ENCODE measurements around the gene NINJ2.

Gene NINJ2

DNA sequence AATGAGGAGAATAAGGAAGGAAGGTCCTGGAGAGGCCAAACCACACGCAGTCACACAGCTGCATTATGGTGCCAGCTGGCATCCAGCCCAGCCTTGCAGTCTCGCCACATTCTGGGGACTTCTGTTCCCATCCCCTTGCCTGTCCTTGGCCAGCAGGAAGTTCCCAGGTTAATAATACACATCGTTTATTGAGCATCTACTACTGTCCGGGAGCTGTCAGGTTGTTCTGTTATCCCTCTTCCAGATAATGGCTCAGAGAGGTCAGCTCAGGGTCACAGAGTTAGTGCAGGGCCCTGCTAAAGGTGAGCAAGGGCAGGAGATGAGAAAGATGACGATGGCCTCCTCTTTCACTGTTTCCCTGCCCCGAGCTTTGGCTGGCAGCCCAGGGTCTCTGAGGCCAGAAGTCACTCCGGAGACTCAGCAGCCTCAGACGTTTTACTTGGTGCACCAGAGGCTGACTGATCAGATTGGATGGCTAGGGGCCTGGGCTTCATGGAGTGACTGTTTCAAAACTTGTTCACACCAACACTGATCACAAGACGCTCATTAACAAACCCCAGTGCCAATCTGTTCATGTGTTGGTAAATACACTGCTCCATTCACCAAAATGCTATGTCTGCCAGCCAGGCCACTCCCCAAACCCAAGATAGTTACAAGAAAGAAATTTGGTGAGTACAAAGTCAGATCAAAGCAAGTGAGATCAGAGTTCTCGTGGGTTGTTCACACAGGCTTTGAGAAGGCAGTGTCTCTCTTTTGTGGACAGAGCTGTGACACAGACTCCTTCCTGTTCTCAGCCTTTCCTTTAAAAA is 124.3 kb downstream of the NINJ2 start:
- Histone ChIP-seq H2AFZ (ENCODE audit: low read length) (peak overlapping the region; percentile 15; the same call in 1 of the 2 replicates), H3K36me3 (ENCODE audit: insufficient read depth, low read length) (no peaks in the 10 kb centered on the region), H3K9ac (ENCODE audit: low read depth, low read length, poor library complexity, severe bottlenecking) (no peak overlapping the region), H3F3A (ENCODE audit: low read depth) (no peaks in the 10 kb centered on the region), H3K9me3 (ENCODE audit: insufficient read depth, low read depth, low read length) (no peaks in the 10 kb centered on the region), H3K4me1 (ENCODE audit: insufficient read depth, low read length, poor library complexity, severe bottlenecking) (peaks cover 12% of the 10 kb centered on the region), H3K4me2 (ENCODE audit: low read depth, low read length, poor library complexity, severe bottlenecking) (no peak overlapping the region), H3K4me3 (ENCODE audit: low read length, poor library complexity, severe bottlenecking) (no peak overlapping the region), H4K20me1 (ENCODE audit: insufficient read depth, low read length, poor library complexity, severe bottlenecking) (no peaks in the 10 kb centered on the region), H3K9me2 (replicated peaks; ENCODE audit: low read depth, low read length) (no peaks in the 10 kb centered on the region), H3K79me2 (ENCODE audit: insufficient read depth, low read length) (no peaks in the 10 kb centered on the region), H3K27me3 (ENCODE audit: insufficient read depth, low read length, poor library complexity, severe bottlenecking) (no peaks in the 10 kb centered on the region)
- TF ChIP-seq, protein P1, sequence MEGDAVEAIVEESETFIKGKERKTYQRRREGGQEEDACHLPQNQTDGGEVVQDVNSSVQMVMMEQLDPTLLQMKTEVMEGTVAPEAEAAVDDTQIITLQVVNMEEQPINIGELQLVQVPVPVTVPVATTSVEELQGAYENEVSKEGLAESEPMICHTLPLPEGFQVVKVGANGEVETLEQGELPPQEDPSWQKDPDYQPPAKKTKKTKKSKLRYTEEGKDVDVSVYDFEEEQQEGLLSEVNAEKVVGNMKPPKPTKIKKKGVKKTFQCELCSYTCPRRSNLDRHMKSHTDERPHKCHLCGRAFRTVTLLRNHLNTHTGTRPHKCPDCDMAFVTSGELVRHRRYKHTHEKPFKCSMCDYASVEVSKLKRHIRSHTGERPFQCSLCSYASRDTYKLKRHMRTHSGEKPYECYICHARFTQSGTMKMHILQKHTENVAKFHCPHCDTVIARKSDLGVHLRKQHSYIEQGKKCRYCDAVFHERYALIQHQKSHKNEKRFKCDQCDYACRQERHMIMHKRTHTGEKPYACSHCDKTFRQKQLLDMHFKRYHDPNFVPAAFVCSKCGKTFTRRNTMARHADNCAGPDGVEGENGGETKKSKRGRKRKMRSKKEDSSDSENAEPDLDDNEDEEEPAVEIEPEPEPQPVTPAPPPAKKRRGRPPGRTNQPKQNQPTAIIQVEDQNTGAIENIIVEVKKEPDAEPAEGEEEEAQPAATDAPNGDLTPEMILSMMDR (conservative IDR thresholded peaks at IDR 0.05; ENCODE audit: low read length), result no peak
- no peak for TF ChIP-seq EZH2phosphoT487 (IDR thresholded peaks at IDR 0.05; ENCODE audit: borderline replicate concordance)

DNA sequence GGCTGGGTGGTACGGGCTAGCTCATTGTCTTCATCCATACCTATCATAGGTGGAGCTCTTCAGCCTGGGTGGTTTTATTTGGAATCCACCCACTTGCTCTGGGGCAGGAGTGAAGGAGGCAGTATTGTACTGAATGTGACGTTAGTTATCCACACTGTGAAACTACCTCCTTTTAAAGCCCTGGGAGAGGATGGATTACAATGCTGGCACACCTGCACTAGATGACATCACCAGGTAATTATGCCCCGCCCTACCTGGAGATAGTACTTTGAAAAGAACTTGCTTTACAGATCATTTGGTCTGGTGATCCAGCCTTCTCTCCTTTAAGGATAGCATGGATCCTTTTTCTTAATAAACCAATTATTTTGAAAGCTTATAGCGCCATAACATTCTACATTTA is 125.5 kb downstream of the NINJ2 start:
- TF ChIP-seq EZH2phosphoT487 (IDR thresholded peaks at IDR 0.05; ENCODE audit: borderline replicate concordance), result no peak
- TF ChIP-seq, protein P1 (conservative IDR thresholded peaks at IDR 0.05; ENCODE audit: low read length), result no peak
- Histone ChIP-seq H3K9me2 (replicated peaks; ENCODE audit: low read depth, low read length) (no peaks in the 10 kb centered on the region), H2AFZ (ENCODE audit: low read length) (no peak overlapping the region), H3K4me2 (ENCODE audit: low read depth, low read length, poor library complexity, severe bottlenecking) (no peak overlapping the region), H3K79me2 (ENCODE audit: insufficient read depth, low read length) (no peaks in the 10 kb centered on the region), H4K20me1 (ENCODE audit: insufficient read depth, low read length, poor library complexity, severe bottlenecking) (no peaks in the 10 kb centered on the region), H3K4me1 (ENCODE audit: insufficient read depth, low read length, poor library complexity, severe bottlenecking) (peaks cover 12% of the 10 kb centered on the region), H3K9ac (ENCODE audit: low read depth, low read length, poor library complexity, severe bottlenecking) (no peak overlapping the region), H3K36me3 (ENCODE audit: insufficient read depth, low read length) (no peaks in the 10 kb centered on the region), H3K9me3 (ENCODE audit: insufficient read depth, low read depth, low read length) (no peaks in the 10 kb centered on the region), H3F3A (ENCODE audit: low read depth) (no peaks in the 10 kb centered on the region), H3K27me3 (ENCODE audit: insufficient read depth, low read length, poor library complexity, severe bottlenecking) (no peaks in the 10 kb centered on the region), H3K4me3 (ENCODE audit: low read length, poor library complexity, severe bottlenecking) (no peak overlapping the region)

GRCh38 chr12:536751-537245 is 126.4 kb downstream of the NINJ2 start:
- H2AFZ ChIP-seq (ENCODE audit: low read length), result no peak overlapping the region
- H3K36me3 ChIP-seq (ENCODE audit: insufficient read depth, low read length), result no peaks in the 10 kb centered on the region
- no peaks in the 10 kb centered on the region for H3K9me3 ChIP-seq (ENCODE audit: insufficient read depth, low read depth, low read length)
- H3K79me2 ChIP-seq (ENCODE audit: insufficient read depth, low read length), result no peaks in the 10 kb centered on the region
- H4K20me1 ChIP-seq (ENCODE audit: insufficient read depth, low read length, poor library complexity, severe bottlenecking), result no peaks in the 10 kb centered on the region
- H3F3A ChIP-seq (ENCODE audit: low read depth), result no peaks in the 10 kb centered on the region
- H3K27me3 ChIP-seq (ENCODE audit: insufficient read depth, low read length, poor library complexity, severe bottlenecking), result no peaks in the 10 kb centered on the region
- peaks cover 12% of the 10 kb centered on the region for H3K4me1 ChIP-seq (ENCODE audit: insufficient read depth, low read length, poor library complexity, severe bottlenecking)
- H3K9ac ChIP-seq (ENCODE audit: low read depth, low read length, poor library complexity, severe bottlenecking), result no peak overlapping the region
- H3K9me2 ChIP-seq (replicated peaks; ENCODE audit: low read depth, low read length), result no peaks in the 10 kb centered on the region
- no peak for TF ChIP-seq EZH2phosphoT487 (IDR thresholded peaks at IDR 0.05; ENCODE audit: borderline replicate concordance)
- TF ChIP-seq, protein P1 (conservative IDR thresholded peaks at IDR 0.05; ENCODE audit: low read length), result no peak
- no peak overlapping the region for H3K4me3 ChIP-seq (ENCODE audit: low read length, poor library complexity, severe bottlenecking)
- no peak overlapping the region for H3K4me2 ChIP-seq (ENCODE audit: low read depth, low read length, poor library complexity, severe bottlenecking)
